Kidney glomerular epithelial cell (primary cell): ENCODE data around the gene NOL4L.
A peak's percentile ranks its signal among the peaks of the same experiment; 100 is the strongest.

Experiments used
- DNase-seq: peaks from one replicate; lab custom pipeline; 2025; lab: John Stamatoyannopoulos, UW

Gene NOL4L

GRCh38 chr20:32585011-32585585 is at the start of gene NOL4L:
TSS of gene NOL4L (minus strand) at chr20:32585333. CDS start at chr20:32584890, 443 bp downstream.
- DNase-seq = no peak

- DNase-seq = no peak
Measured at GRCh38 chr20:32634041-32634805, 49.1 kb upstream of the NOL4L start.

- no peak for DNase-seq
Measured at GRCh38 chr20:32632461-32633354, 47.6 kb upstream of the NOL4L start.

GRCh38 chr20:32631933-32632460 is 46.9 kb upstream of the NOL4L start:
- no peak for DNase-seq

- no peak for DNase-seq
Measured at GRCh38 chr20:32629813-32630212, 44.7 kb upstream of the NOL4L start.

GRCh38 chr20:32628960-32629530 is 43.9 kb upstream of the NOL4L start:
- no peak for DNase-seq

GRCh38 chr20:32626859-32627636 is 41.9 kb upstream of the NOL4L start:
- peak; percentile 1 for DNase-seq

GRCh38 chr20:32626407-32626806 is 41.3 kb upstream of the NOL4L start:
- DNase-seq = no peak

- DNase-seq = no peak
Measured at GRCh38 chr20:32625996-32626395, 40.9 kb upstream of the NOL4L start.

GRCh38 chr20:32624687-32625345 is 39.7 kb upstream of the NOL4L start:
- no peak for DNase-seq

GRCh38 chr20:32623667-32624157 is 38.6 kb upstream of the NOL4L start:
- no peak for DNase-seq

- no peak for DNase-seq
Measured at GRCh38 chr20:32622585-32623468, 37.7 kb upstream of the NOL4L start.

GRCh38 chr20:32621891-32622584 is 36.9 kb upstream of the NOL4L start:
- DNase-seq = no peak

GRCh38 chr20:32621071-32621890 is 36.1 kb upstream of the NOL4L start:
- DNase-seq = no peak

- DNase-seq = no peak
Measured at GRCh38 chr20:32619586-32619985, 34.5 kb upstream of the NOL4L start.

GRCh38 chr20:32614772-32615171 is 29.6 kb upstream of the NOL4L start:
- DNase-seq = no peak

GRCh38 chr20:32614303-32614702 is 29.2 kb upstream of the NOL4L start:
- no peak for DNase-seq
